Thyroid gland (tissue), 4 donors: ENCODE measurements around the gene SLC29A3. TPM values are rescaled to one million over a fixed set of nuclear protein-coding genes. Genes with fewer than 3 reads are reported as not detected.

Experiments
- DNase-seq, 2 donors: peaks; one replicate each; pipeline ENCODE4 v3.0.0-alpha.2; 2019
- H3K27ac ChIP-seq, 3 donors: fragments of 200-600 bp; sonication (generic); 1 replicate in 2 of 3; 2 replicates in 1 of 3; pipeline ENCODE4 v1.5.1; 2016 to 2019; ENCODE audit warnings: mild to moderate bottlenecking in 1 of 3, moderate library complexity in 1 of 3
- H3K27me3 ChIP-seq: fragments of 200-600 bp; sonication (generic); one replicate; pipeline ENCODE4 v1.5.1; 2019
- H3K36me3 ChIP-seq, 2 donors: fragments of 200-600 bp; sonication (generic); one replicate each; pipeline ENCODE4 v1.5.1; 2016 to 2019
- H3K4me1 ChIP-seq, 2 donors: fragments of 200-600 bp; sonication (generic); one replicate each; pipeline ENCODE4 v1.5.1; 2017 to 2019
- H3K4me3 ChIP-seq, 3 donors: fragments of 200-600 bp; sonication (generic); replicated peaks in 1 of 3; 1 replicate in 2 of 3; 2 replicates in 1 of 3; pipeline ENCODE4 v1.5.1; 2016; ENCODE audit warnings: mild to moderate bottlenecking in 1 of 3
- H3K9me3 ChIP-seq: fragments of 200-600 bp; sonication (generic); one replicate; pipeline ENCODE4 v1.5.1; 2017
- CTCF ChIP-seq, 6 experiments: fragments of 200-600 bp in 3 of 6; fragments of 450-650 bp in 3 of 6; sonication (generic) in 3 of 6; IDR thresholded peaks; one replicate each; pipeline ENCODE4 v1.5.1; 2016 to 2019; ENCODE audit warnings: antibody characterized with exemption in 6 of 6, mild to moderate bottlenecking in 2 of 6, inconsistent platforms in 1 of 6, moderate library complexity in 1 of 6
- POLR2A ChIP-seq, 2 donors: fragments of 450-650 bp; IDR thresholded peaks; one replicate each; pipeline ENCODE4 v1.6.1; 2017; ENCODE audit warnings: antibody characterized with exemption in 2 of 2, mild to moderate bottlenecking in 2 of 2, moderate library complexity in 1 of 2
- WGBS, 2 donors: methylation state at CpG; one replicate each; pipeline ENCODE4 v1.1.5; 2017; 5-methylcytosine and 5-hydroxymethylcytosine counted together
- intact Hi-C: fragments of 100-400 bp; cut with DNase I; formaldehyde crosslinking; loops from one replicate; pipeline ENCODE4 v1.15.1; 2023
- total RNA-seq, 4 donors: library from RNA; depleted of rRNA; stranded (reverse); fragments of >200 nt; gene quantifications; one replicate each; pipeline ENCODE4 v1.2.3, GENCODE V29; 2016

SLC29A3 gene
- total RNA-seq, 4 donors from 2014 or later: 5.1 to 8.2 (median 6.7) TPM

GRCh38 chr10:71339796-71340589, 20.9 kb downstream of the SLC29A3 start:
- DNase-seq: no peak
- Histone ChIP-seq H3K27ac (no peak overlapping the region), H3K36me3 (no peaks in the 10 kb centered on the region), H3K27me3 (no peaks in the 10 kb centered on the region), H3K9me3 (no peaks in the 10 kb centered on the region), H3K4me3 (no peak overlapping the region), H3K4me1 (peaks cover 16 to 36% of the 10 kb centered on the region in 2 donors)
- TF ChIP-seq POLR2A (IDR thresholded peaks at IDR 0.05) (no peak), CTCF (IDR thresholded peaks at IDR 0.05) (no peak)
- 93 to 94% methylated on average over 10 of the region's 10 CpGs for WGBS, 2 donors
- intact Hi-C loops: no loop called here

- Histone ChIP-seq H3K27me3 (no peaks in the 10 kb centered on the region), H3K9me3 (no peaks in the 10 kb centered on the region), H3K4me3 (no peak overlapping the region), H3K36me3 (no peaks in the 10 kb centered on the region), H3K27ac (no peak overlapping the region), H3K4me1 (peaks cover 0 to 15% of the 10 kb centered on the region in 2 donors)
- no peak for TF ChIP-seq CTCF (IDR thresholded peaks at IDR 0.05)
- TF ChIP-seq POLR2A (IDR thresholded peaks at IDR 0.05): no peak
- WGBS, 2 donors: 90 to 91% methylated on average over 8 of the region's 8 CpGs
- intact Hi-C loops: no loop called here
- no peak for DNase-seq
Measured at GRCh38 chr10:71342573-71343391, 23.7 kb downstream of the SLC29A3 start.

GRCh38 chr10:71343392-71343773, 24.3 kb downstream of the SLC29A3 start:
- WGBS, 2 donors: 92 to 96% methylated on average over 5 of the region's 5 CpGs
- Histone ChIP-seq H3K4me1 (peaks cover 0 to 15% of the 10 kb centered on the region in 2 donors), H3K27me3 (no peaks in the 10 kb centered on the region), H3K9me3 (no peaks in the 10 kb centered on the region), H3K4me3 (no peak overlapping the region), H3K36me3 (no peaks in the 10 kb centered on the region), H3K27ac (no peak overlapping the region)
- DNase-seq: no peak
- intact Hi-C loops: no loop called here
- no peak for TF ChIP-seq POLR2A (IDR thresholded peaks at IDR 0.05)
- no peak for TF ChIP-seq CTCF (IDR thresholded peaks at IDR 0.05)

- Histone ChIP-seq H3K27me3 (no peaks in the 10 kb centered on the region), H3K36me3 (no peaks in the 10 kb centered on the region), H3K4me3 (no peak overlapping the region), H3K9me3 (no peaks in the 10 kb centered on the region), H3K27ac (no peak overlapping the region), H3K4me1 (peaks cover 0 to 15% of the 10 kb centered on the region in 2 donors)
- WGBS, 2 donors: 69 to 76% methylated on average over 6 to 8 of the region's 9 CpGs
- no peak for TF ChIP-seq POLR2A (IDR thresholded peaks at IDR 0.05)
- no peak for TF ChIP-seq CTCF (IDR thresholded peaks at IDR 0.05)
- no peak for DNase-seq
- intact Hi-C loops: no loop called here
Measured at GRCh38 chr10:71344154-71344925, 25.3 kb downstream of the SLC29A3 start.
